Thymus (tissue), 11 donors: ENCODE data around the gene CCNY. TPM values are rescaled to one million over a fixed set of nuclear protein-coding genes. Genes with fewer than 3 reads are reported as not detected.
"Not testable (repeated sequence)": the region's sequence is repeated elsewhere in the genome, so short reads cannot be mapped to it uniquely, and the experiment has no call there.

ENCODE experiments used
- DNase-seq, 9 donors: peaks; one replicate each; pipeline ENCODE4 v3.0.0-alpha.2; 2013; ENCODE audit warnings: low spot score in 9 of 9, low read depth in 6 of 9, missing footprints in 1 of 9
- H3K27ac ChIP-seq, 2 donors: one replicate each; pipeline ENCODE4 v1.5.1; 2013; ENCODE audit warnings: control low read depth in 1 of 2, low read depth in 1 of 2, low read length in 1 of 2, mild to moderate bottlenecking in 1 of 2, moderate library complexity in 1 of 2
- H3K27me3 ChIP-seq, 2 donors: one replicate each; pipeline ENCODE4 v1.5.1; 2013; ENCODE audit warnings: low read length in 1 of 2; ENCODE audit not compliant: control insufficient read depth in 2 of 2, insufficient read depth in 1 of 2
- H3K36me3 ChIP-seq, 2 donors: one replicate each; pipeline ENCODE4 v1.5.1; 2013; ENCODE audit warnings: low read length in 1 of 2, mild to moderate bottlenecking in 1 of 2, moderate library complexity in 1 of 2; ENCODE audit not compliant: control insufficient read depth in 2 of 2, insufficient read depth in 2 of 2
- H3K4me1 ChIP-seq, 2 donors: one replicate each; pipeline ENCODE4 v1.5.1; 2013; ENCODE audit warnings: low read length in 2 of 2; ENCODE audit not compliant: control insufficient read depth in 2 of 2, insufficient read depth in 2 of 2
- H3K4me3 ChIP-seq, 2 donors: one replicate each; pipeline ENCODE4 v1.5.1; 2013; ENCODE audit warnings: low read length in 2 of 2, control low read depth in 1 of 2, mild to moderate bottlenecking in 1 of 2
- H3K9me3 ChIP-seq, 2 donors: one replicate each; pipeline ENCODE4 v1.5.1; 2013; ENCODE audit warnings: low read length in 1 of 2, mild to moderate bottlenecking in 1 of 2; ENCODE audit not compliant: control insufficient read depth in 2 of 2, insufficient read depth in 1 of 2
- WGBS: extraction: QIAGEN DNeasy Blood & Tissue Kit; methylation state at CpG from one replicate; pipeline ENCODE4 v1.1.7; 2013; 5-methylcytosine and 5-hydroxymethylcytosine counted together
- polyA plus RNA-seq: library from polyadenylated mRNA; stranded (reverse); fragments of 200-250 nt; gene quantifications from one replicate; pipeline ENCODE4 v1.2.3, GENCODE V29; 2013
- total RNA-seq: library from RNA; stranded (reverse); fragments of 120-200 nt; gene quantifications from one replicate; pipeline ENCODE4 v1.2.4, GENCODE V29; 2013
- donor health status: healthy.

Gene CCNY
- total and polyA plus RNA-seq, 2 donors: 27.6 to 34.9 TPM

GRCh38 chr10:35526746-35527145 lies 190.4 kb downstream of the CCNY start:
- Histone ChIP-seq H3K4me3 (no peak overlapping the region), H3K27ac (no peak overlapping the region), H3K27me3 (no peaks in the 10 kb centered on the region), H3K9me3 (no peaks in the 10 kb centered on the region), H3K4me1 (no peaks in the 10 kb centered on the region), H3K36me3 (peaks cover 6 to 14% of the 10 kb centered on the region in 2 donors)
- no peak for DNase-seq
- WGBS: 85% methylated on average over 9 of the region's 9 CpGs

GRCh38 chr10:35532141-35532540 lies 195.8 kb downstream of the CCNY start:
- H3K36me3 ChIP-seq: peaks cover 33 to 38% of the 10 kb centered on the region in 2 donors
- H3K9me3 ChIP-seq: peaks cover 5 to 20% of the 10 kb centered on the region in 2 donors
- H3K27me3 ChIP-seq: no peaks in the 10 kb centered on the region
- 99% methylated on average over 5 of the region's 5 CpGs for WGBS
- no peak overlapping the region for H3K27ac ChIP-seq
- no peak overlapping the region for H3K4me3 ChIP-seq
- no peak for DNase-seq
- no peaks in the 10 kb centered on the region for H3K4me1 ChIP-seq

GRCh38 chr10:35533565-35533964 lies 197.3 kb downstream of the CCNY start:
- WGBS: 96% methylated on average over 4 of the region's 4 CpGs
- no peak for DNase-seq

GRCh38 chr10:35535136-35535535 lies 198.8 kb downstream of the CCNY start:
- H3K36me3 ChIP-seq: peaks cover 31 to 38% of the 10 kb centered on the region in 2 donors
- 84% methylated on average over 3 of the region's 3 CpGs for WGBS
- no peak for DNase-seq

More at GRCh38 chr10:35533565-35533964, 197.3 kb downstream of the CCNY start:
- Histone ChIP-seq H3K27ac (no peak overlapping the region), H3K4me3 (no peak overlapping the region), H3K36me3 (peaks cover 33 to 38% of the 10 kb centered on the region in 2 donors), H3K27me3 (no peaks in the 10 kb centered on the region), H3K4me1 (no peaks in the 10 kb centered on the region), H3K9me3 (peaks cover 5 to 23% of the 10 kb centered on the region in 2 donors)

GRCh38 chr10:35536789-35537188 lies 200.5 kb downstream of the CCNY start:
- peaks cover 26 to 27% of the 10 kb centered on the region in 2 donors for H3K36me3 ChIP-seq
- H3K4me1 ChIP-seq: no peaks in the 10 kb centered on the region
- H3K4me3 ChIP-seq: no peak overlapping the region
- H3K27me3 ChIP-seq: no peaks in the 10 kb centered on the region
- H3K27ac ChIP-seq: no peak overlapping the region
- H3K9me3 ChIP-seq: peaks cover 5 to 23% of the 10 kb centered on the region in 2 donors
- WGBS: 96% methylated on average over 4 of the region's 4 CpGs
- no peak for DNase-seq

More at GRCh38 chr10:35535136-35535535, 198.8 kb downstream of the CCNY start:
- H3K9me3 ChIP-seq: peaks cover 5 to 23% of the 10 kb centered on the region in 2 donors
- no peak overlapping the region for H3K4me3 ChIP-seq
- H3K4me1 ChIP-seq: no peaks in the 10 kb centered on the region
- H3K27ac ChIP-seq: no peak overlapping the region
- no peaks in the 10 kb centered on the region for H3K27me3 ChIP-seq

- H3K4me3 ChIP-seq, H3K27me3 ChIP-seq, H3K4me1 ChIP-seq, DNase-seq, H3K27ac ChIP-seq: not testable (repeated sequence)
- peaks cover 16 to 29% of the 10 kb centered on the region in 2 donors for H3K36me3 ChIP-seq
- WGBS: over 99% methylated on average over 3 of the region's 3 CpGs
- H3K9me3 ChIP-seq: peaks cover 5 to 23% of the 10 kb centered on the region in 2 donors
Measured at GRCh38 chr10:35537925-35538324, 201.6 kb downstream of the CCNY start.

- Histone ChIP-seq H3K9me3 (peaks cover 0 to 9% of the 10 kb centered on the region in 2 donors), H3K27me3 (no peaks in the 10 kb centered on the region), H3K4me3 (no peak overlapping the region), H3K27ac (no peak overlapping the region), H3K36me3 (peaks cover 0 to 12% of the 10 kb centered on the region in 2 donors), H3K4me1 (no peaks in the 10 kb centered on the region)
- DNase-seq: no peak
- WGBS: 91% methylated on average over 7 of the region's 7 CpGs
Measured at GRCh38 chr10:35540296-35541164, 204.2 kb downstream of the CCNY start.

- no peak for DNase-seq
- 100% methylated on average over 1 of the region's 1 CpG for WGBS
- H3K27me3 ChIP-seq: no peaks in the 10 kb centered on the region
- no peak overlapping the region for H3K4me3 ChIP-seq
- H3K27ac ChIP-seq: no peak overlapping the region
- peaks cover 0 to 7% of the 10 kb centered on the region in 2 donors for H3K9me3 ChIP-seq
- H3K36me3 ChIP-seq: peaks cover 0 to 12% of the 10 kb centered on the region in 2 donors
- no peaks in the 10 kb centered on the region for H3K4me1 ChIP-seq
Measured at GRCh38 chr10:35541720-35542119, 205.4 kb downstream of the CCNY start.

GRCh38 chr10:35542303-35542702 lies 206.0 kb downstream of the CCNY start:
- WGBS: 84% methylated on average over 4 of the region's 4 CpGs
- Histone ChIP-seq H3K4me1 (no peaks in the 10 kb centered on the region), H3K9me3 (peaks cover 0 to 2% of the 10 kb centered on the region in 2 donors), H3K27ac (no peak overlapping the region), H3K36me3 (peaks cover 0 to 9% of the 10 kb centered on the region in 2 donors), H3K27me3 (no peaks in the 10 kb centered on the region), H3K4me3 (no peak overlapping the region)
- DNase-seq: no peak
